ENCODE measurements around the gene GID8. TPM values are rescaled to one million over a fixed set of nuclear protein-coding genes. Genes with fewer than 3 reads are reported as not detected.

Gene GID8
- total and polyA plus RNA-seq, 12 donors: 9.4 to 38.5 (median 22.3) TPM

GRCh38 chr20:62977613-62978560 is 39.9 kb downstream of the GID8 start:
- Histone ChIP-seq H3K9me3 (replicated peaks in 1 of 3) (no peaks in the 10 kb centered on the region), H3K36me3 (replicated peaks in 1 of 2) (no peaks in the 10 kb centered on the region), H3K27me3 (peaks cover 85% of the 10 kb centered on the region), H3K4me3 (no peak overlapping the region), H3K4me1 (replicated peaks in 1 of 2) (peaks cover 0 to 2% of the 10 kb centered on the region in 2 donors), H3K27ac (no peak overlapping the region)
- TF ChIP-seq POLR2A (IDR thresholded peaks at IDR 0.05) (no peak), CTCF (IDR thresholded peaks at IDR 0.05) (no peak)
- WGBS, 4 donors: 44 to 61% (median 59%) methylated on average over 18 to 38 of the region's 38 CpGs
- intact Hi-C loops (cut with DNase I): no loop called here
- DNase-seq: peak in 1 of 7 donors; percentile 18

- 53 to 65% (median 54%) methylated on average over 11 to 13 of the region's 13 CpGs; no CpG with 5 or more reads in 1 of the 4 donors for WGBS, 4 donors
- H3K36me3 ChIP-seq (replicated peaks in 1 of 2): no peaks in the 10 kb centered on the region
- intact Hi-C loops (cut with DNase I): no loop called here
- H3K4me1 ChIP-seq (replicated peaks in 1 of 2): no peaks in the 10 kb centered on the region
- no peak for DNase-seq
- H3K27ac ChIP-seq: no peak overlapping the region
- no peak overlapping the region for H3K4me3 ChIP-seq
- no peaks in the 10 kb centered on the region for H3K9me3 ChIP-seq (replicated peaks in 1 of 3)
- TF ChIP-seq POLR2A (IDR thresholded peaks at IDR 0.05) (no peak), CTCF (IDR thresholded peaks at IDR 0.05) (no peak)
- H3K27me3 ChIP-seq: peaks cover 78% of the 10 kb centered on the region
Measured at GRCh38 chr20:62978561-62978943, 40.6 kb downstream of the GID8 start.

- H3K27me3 ChIP-seq: peaks cover 73% of the 10 kb centered on the region
- TF ChIP-seq CTCF (IDR thresholded peaks at IDR 0.05) (no peak), POLR2A (IDR thresholded peaks at IDR 0.05) (no peak)
- no peaks in the 10 kb centered on the region for H3K9me3 ChIP-seq (replicated peaks in 1 of 3)
- intact Hi-C loops (cut with DNase I): no loop called here
- 59 to 80% (median 75%) methylated on average over 6 to 14 of the region's 14 CpGs for WGBS, 4 donors
- no peak for DNase-seq
- no peaks in the 10 kb centered on the region for H3K4me1 ChIP-seq (replicated peaks in 1 of 2)
- no peaks in the 10 kb centered on the region for H3K36me3 ChIP-seq (replicated peaks in 1 of 2)
- H3K4me3 ChIP-seq: no peak overlapping the region
- no peak overlapping the region for H3K27ac ChIP-seq
Measured at GRCh38 chr20:62979310-62979709, 41.4 kb downstream of the GID8 start.

GRCh38 chr20:62979876-62980373 is 42.0 kb downstream of the GID8 start:
- no peak overlapping the region for H3K27ac ChIP-seq
- 21 to 30% (median 27%) methylated on average over 2 to 19 of the region's 19 CpGs for WGBS, 4 donors
- no peaks in the 10 kb centered on the region for H3K4me1 ChIP-seq (replicated peaks in 1 of 2)
- no peaks in the 10 kb centered on the region for H3K36me3 ChIP-seq (replicated peaks in 1 of 2)
- H3K27me3 ChIP-seq: peaks cover 67% of the 10 kb centered on the region
- no peaks in the 10 kb centered on the region for H3K9me3 ChIP-seq (replicated peaks in 1 of 3)
- TF ChIP-seq POLR2A (IDR thresholded peaks at IDR 0.05) (no peak), CTCF (IDR thresholded peaks at IDR 0.05) (no peak)
- intact Hi-C loops (cut with DNase I): no loop called here
- DNase-seq: no peak
- no peak overlapping the region for H3K4me3 ChIP-seq

All from adrenal gland (tissue), 12 donors.